Measurements from ENCODE around the gene TUBA4B.
A peak's percentile ranks its signal among the peaks of the same experiment; 100 is the strongest.

TUBA4B gene

GRCh38 chr2:219218732-219219701 is 34.0 kb upstream of the TUBA4B start, which contains the start of gene ABCB6:
Gene ABCB6 (minus strand): TSS chr2:219218958. CDS start chr2:219218673, 285 bp downstream.
- DNase-seq (ENCODE audit: low read depth) = peak; percentile 89

- DNase-seq (ENCODE audit: low read depth) = no peak
Measured at GRCh38 chr2:219219784-219220532, 33.1 kb upstream of the TUBA4B start.

DNA sequence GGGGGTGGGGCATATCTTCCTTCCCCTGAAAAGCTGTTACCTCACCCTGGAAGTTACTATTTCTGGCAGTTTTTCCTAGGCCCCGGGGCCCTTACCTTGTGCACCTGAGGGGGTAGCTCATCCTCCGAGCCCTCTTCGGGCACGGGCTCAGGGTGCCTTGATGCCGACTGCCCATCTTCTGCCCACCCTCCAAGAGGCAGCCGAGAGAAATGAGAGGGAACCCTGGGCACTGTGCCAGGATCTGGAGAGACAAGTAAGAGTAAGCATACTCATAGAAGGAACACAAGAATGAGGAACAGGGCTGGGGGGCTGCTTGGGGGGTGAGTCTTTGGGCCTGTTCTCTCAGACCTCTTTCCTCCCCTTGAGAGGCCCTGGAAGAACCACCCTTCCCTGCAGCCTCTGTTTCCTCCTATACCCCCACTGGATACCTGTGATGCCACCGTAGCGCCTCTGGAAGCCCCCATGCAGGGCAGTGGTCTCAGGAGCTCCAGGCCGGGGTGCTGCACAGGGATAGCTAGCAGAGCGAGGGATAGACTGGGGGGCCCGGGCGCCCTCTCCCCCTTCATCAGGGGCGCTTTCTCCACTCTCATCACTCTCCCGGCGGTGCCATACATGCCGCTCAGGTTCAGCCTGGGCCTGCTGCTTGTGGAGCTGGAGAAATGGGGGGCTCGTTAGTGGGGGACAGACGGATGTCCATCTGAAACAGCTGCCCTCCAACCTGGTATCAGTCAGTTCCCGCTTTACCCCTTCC is 32.2 kb upstream of the TUBA4B start:
- no peak for DNase-seq (ENCODE audit: low read depth)

GRCh38 chr2:219221957-219222518 is 31.0 kb upstream of the TUBA4B start:
- DNase-seq (ENCODE audit: low read depth) = no peak

DNA sequence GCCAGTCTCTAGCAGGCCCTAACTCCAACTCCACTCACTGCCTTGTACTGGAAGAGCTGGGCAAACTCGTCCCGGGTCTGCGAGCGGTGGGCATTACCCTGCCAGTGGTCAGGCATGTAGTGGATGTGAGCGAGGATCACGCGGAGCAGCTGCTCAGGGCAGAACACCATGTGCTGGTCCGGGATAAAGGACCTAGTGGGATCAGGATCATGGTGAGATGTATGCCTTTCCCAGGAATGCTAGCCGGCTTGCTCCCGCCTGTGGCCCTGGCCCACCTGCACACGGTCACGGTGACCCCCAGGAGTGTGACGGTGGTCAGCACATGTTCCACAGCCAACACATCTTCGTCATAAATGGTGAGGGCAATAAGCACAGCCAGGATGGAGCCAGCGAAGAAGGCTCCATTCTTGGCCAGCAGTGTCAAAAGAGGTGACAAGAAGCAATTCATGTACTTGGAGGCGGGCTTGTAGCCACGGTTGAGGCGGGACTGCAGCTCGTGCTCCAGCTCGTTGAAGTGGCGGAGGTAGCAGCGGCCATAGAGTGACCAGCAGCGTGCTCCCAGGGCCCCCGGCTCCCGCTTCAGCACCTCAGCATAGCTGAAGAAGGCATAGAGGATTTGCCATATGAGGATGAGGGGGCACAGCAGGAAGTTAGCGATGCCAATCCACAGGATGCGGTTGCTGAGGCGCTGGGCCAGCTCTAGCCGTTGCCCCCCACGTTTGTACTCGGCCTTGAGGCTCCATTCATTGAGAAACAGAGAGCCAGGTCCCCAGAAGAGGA is 29.0 kb upstream of the TUBA4B start:
- no peak for DNase-seq (ENCODE audit: low read depth)

GRCh38 chr2:219225350-219225749 is 27.7 kb upstream of the TUBA4B start:
- no peak for DNase-seq (ENCODE audit: low read depth)

DNA sequence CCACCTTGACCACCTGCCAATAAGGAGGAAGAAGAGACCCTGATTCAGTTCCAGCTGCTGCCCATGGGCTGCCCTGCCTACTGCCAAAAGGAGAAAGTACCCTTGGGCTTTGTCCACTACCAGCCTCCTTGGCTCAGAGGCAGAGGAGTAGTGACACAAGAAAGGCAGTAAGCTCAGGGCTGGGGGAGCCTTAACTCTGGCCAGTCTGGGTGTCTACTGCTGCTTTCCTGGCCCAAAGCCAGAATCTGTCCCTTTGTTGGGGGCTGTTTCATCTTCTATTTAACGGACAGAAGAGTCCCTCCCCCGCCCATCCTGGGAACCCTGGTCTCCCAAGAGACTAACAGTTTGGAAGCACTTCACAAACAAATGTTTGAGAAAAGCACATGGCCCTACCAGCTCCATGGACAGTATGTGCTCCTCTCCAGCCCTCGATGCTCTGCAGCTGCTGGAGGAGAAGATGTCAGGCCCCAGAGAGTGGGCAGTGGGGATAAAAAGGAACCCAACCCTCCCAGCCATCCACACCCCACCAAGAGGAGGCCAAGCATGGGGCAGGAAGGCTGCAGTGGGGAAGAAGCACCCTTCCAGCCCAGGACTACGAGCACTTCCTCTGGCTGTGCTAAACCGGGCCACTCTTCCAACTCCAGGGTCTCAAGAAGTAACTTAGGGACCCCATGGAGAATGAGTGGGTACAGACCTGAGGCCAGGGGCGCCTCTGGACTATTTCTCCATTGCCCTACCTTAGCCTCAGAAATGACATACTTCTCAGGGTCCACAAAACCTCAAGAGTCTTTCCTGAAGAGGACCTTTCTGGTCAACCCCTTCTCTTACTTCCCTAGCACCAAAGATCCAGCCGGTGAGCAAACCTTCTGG is 24.8 kb upstream of the TUBA4B start:
- DNase-seq (ENCODE audit: low read depth) = no peak

DNA sequence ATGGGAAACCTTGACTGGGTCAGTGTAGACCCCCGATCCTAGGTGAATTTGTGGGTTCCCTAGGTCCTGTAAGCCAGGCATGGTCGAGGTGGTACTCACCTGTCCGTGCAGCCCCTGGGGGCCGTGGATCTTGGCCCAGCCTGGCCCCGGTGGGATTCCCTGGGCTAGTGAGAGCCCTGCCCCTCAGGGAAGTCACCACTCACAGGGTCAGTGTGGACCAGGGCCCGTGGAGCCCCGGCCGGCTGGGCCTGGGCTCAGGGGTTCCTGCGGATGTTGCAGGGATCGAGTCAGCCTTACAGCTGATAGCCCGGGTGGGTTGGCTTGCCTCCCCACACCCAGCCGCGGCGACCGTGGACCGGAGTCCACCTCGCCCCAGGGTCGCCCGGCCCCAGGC is 24.1 kb upstream of the TUBA4B start:
- DNase-seq (ENCODE audit: low read depth) = no peak

- DNase-seq (ENCODE audit: low read depth) = peak; percentile 89
Measured at GRCh38 chr2:219229305-219230058, 23.6 kb upstream of the TUBA4B start, which contains the start of the genes ANKZF1 and ATG9A. Gene ANKZF1 (plus strand): TSS chr2:219229806. CDS start chr2:219230258, 452 bp downstream. Gene ATG9A (minus strand): TSS chr2:219229636. CDS start chr2:219228024, 1,612 bp downstream.

- peak; percentile 49 for DNase-seq (ENCODE audit: low read depth)
Measured at GRCh38 chr2:219230059-219230540, 22.9 kb upstream of the TUBA4B start.

- DNase-seq (ENCODE audit: low read depth) = no peak
Measured at GRCh38 chr2:219234331-219234730, 18.7 kb upstream of the TUBA4B start.

GRCh38 chr2:219243291-219243761 is 9.7 kb upstream of the TUBA4B start:
- no peak for DNase-seq (ENCODE audit: low read depth)

GRCh38 chr2:219244789-219245147 is 8.3 kb upstream of the TUBA4B start:
- no peak for DNase-seq (ENCODE audit: low read depth)

DNA sequence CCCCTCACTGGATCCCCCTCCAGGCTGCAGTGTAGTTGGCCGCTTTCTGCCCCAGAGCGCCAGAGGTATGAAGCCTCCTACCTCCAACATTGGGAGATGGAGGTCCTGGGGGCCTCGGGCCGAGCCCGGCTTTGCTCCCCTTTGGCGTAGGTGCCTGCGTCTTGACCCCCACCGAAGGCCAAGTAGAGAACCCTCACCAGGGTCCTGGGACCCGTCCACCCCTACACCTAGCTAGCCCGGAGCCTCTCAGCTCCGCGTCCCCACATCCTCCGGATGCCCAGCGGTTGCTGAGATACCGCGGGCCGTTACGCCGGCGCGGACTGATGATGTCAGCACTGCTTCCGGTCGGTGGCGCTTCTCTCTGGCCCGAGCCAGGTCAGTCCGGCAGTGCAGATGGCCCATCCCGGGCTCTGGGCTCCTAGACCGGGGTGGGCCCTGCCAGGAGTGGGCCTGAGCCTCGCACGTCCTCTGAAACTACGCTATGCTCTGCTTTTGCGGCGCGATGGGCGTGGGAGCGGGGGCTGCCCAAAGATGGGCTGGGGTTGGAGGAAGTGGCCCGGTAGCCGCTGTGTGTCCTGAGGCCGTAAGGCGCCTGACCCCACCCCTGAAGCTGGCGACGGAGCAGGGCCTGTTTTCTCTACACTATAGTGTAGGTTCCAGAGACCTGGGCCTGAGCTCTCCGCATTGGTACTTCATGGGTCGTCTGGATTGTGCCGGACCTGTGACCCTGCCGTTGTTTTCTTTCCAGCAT is 7.7 kb upstream of the TUBA4B start, which contains the start of the genes GLB1L and STK16:
TSS of gene GLB1L (minus strand) at position 297 of the 751 bp plus-strand sequence. CDS start 1,871 bp downstream, outside the sequence.
TSS of gene STK16 (plus strand) at position 332 of the 751 bp plus-strand sequence. CDS start 521 bp downstream, outside the sequence.
- DNase-seq (ENCODE audit: low read depth) = peak; percentile 79

DNA sequence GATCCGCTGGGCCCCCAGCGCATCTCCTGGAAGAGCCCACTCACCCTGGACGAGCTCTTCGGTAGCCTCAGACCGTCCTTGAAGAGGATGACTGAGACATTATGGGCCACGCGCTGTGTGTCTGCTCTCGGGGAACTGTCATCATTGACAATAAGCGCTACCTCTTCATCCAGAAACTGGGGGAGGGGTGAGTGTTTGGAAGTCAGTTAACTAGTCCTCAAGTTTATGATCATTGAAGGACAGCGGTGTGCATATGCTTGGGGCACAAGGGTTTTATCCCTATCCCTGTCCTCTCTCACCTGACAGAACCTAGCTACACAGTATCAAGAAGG is 7.2 kb upstream of the TUBA4B start:
- no peak for DNase-seq (ENCODE audit: low read depth)

GRCh38 chr2:219246559-219246958 is 6.5 kb upstream of the TUBA4B start:
- no peak for DNase-seq (ENCODE audit: low read depth)

GRCh38 chr2:219247678-219248642 is 5.1 kb upstream of the TUBA4B start:
- DNase-seq (ENCODE audit: low read depth) = no peak

Data from HS-5 (cell line).